ENCODE data around the gene GPT2.
A peak's percentile ranks its signal among the peaks of the same experiment; 100 is the strongest.

Gene GPT2, protein sequence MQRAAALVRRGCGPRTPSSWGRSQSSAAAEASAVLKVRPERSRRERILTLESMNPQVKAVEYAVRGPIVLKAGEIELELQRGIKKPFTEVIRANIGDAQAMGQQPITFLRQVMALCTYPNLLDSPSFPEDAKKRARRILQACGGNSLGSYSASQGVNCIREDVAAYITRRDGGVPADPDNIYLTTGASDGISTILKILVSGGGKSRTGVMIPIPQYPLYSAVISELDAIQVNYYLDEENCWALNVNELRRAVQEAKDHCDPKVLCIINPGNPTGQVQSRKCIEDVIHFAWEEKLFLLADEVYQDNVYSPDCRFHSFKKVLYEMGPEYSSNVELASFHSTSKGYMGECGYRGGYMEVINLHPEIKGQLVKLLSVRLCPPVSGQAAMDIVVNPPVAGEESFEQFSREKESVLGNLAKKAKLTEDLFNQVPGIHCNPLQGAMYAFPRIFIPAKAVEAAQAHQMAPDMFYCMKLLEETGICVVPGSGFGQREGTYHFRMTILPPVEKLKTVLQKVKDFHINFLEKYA

DNA sequence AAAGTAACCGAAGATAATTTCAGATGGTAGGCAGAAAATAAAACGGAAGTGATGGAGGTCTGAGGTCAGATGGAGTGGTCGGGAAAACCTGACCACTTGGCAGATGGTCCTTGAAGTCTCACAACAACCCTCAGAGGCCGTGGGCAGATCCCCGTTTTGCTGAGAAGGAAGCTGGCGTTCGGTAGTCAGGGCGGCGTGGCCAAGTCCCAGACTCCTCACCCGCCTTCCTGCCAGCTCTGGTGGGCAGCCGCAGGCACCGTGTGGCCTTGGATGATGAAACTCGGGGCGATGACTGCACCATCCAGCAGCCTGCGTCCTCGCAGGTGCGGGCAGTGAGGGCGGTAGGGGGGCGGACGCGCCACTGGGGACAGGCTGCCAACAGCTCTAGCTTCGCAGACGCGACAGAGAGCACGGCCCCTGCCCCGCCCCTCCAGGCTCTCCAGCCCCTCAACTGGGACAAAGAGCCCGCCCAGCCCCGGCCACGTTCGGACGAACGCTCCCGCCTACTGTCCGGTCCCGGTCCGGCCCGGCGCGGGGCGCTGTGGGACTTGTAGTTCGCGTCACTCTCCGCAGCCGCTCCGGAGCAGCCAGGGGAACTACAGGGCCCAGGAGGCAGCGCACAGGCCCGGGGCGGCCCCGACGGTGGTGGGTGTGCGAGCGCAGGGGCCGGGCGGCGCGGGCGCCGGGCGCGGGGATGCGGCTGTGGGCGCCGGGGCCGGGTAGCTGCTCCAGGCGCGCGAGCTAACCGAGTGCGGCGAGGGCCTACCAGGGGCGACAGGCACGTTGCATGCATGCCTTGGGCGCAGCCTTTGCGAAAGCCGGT is at the start of gene GPT2:
GPT2 (plus strand) TSS at position 673 of the 823 bp plus-strand sequence. CDS start 354 bp downstream, outside the sequence.
- DNase-seq: peak; percentile 96

DNA sequence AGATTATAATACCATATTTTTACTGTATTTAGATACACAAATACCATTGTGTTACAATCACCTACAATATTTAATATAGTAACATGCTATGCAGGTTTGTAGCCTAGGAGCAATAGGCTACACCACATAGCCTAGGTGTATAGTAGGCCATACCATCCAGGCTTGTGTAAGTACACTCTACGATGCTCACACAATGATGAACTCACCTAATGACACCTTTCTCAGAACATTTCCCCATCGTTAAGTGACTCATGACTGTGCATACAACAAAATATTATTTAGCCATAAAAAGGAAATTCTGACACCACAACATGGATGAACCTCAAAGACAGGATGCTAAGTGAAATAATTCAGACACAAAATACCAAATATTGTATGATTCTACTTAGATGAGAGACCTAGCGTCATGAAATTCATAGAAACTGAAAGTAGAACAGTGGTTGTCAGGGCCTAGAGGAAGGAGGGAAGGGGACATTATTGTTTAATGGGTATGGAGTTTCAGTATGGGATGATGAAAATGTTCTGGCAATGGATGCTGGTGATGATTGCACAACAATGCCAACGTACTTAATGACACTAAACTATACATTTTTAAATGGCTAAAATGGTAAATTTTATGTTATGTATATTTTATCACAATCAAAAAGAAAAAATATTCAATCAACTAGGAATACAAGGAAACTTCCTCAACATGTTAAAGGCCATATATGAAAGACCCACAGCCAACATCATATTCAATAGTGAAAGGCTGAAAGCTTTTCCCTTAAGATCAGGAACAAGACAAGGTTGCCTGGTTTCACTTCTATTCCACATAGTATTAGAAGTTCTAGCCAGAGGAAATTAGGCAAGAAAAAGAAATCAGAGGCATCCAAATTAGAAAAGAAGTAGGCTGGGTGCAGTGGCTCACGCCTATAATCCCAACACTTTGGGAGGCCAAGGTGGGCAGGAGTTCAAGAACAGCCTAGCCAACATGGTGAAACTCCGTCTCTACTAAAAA is 47.3 kb upstream of the GPT2 start:
- no peak for DNase-seq

DNA sequence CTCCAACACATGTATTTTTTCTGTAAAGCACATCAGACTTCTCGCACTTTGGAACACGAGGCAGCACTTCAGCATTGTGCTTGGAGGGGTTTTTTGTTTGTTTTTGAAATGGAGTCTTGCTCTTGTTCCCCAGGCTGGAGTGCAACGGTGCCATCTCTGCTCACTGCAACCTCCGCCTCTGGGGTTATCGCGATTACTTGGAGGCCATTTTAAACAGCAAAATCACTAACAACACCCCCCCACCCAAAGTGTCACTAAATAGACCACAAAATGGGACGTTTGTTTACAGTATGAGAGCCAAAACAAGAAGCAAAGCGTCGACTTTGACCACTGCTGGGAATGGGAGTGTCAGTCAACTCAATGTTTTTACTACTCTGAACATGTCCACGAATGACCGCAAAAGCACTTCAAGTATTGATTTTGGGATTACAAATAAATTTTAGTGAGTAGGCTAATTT is 44.1 kb upstream of the GPT2 start:
- DNase-seq: no peak

DNA sequence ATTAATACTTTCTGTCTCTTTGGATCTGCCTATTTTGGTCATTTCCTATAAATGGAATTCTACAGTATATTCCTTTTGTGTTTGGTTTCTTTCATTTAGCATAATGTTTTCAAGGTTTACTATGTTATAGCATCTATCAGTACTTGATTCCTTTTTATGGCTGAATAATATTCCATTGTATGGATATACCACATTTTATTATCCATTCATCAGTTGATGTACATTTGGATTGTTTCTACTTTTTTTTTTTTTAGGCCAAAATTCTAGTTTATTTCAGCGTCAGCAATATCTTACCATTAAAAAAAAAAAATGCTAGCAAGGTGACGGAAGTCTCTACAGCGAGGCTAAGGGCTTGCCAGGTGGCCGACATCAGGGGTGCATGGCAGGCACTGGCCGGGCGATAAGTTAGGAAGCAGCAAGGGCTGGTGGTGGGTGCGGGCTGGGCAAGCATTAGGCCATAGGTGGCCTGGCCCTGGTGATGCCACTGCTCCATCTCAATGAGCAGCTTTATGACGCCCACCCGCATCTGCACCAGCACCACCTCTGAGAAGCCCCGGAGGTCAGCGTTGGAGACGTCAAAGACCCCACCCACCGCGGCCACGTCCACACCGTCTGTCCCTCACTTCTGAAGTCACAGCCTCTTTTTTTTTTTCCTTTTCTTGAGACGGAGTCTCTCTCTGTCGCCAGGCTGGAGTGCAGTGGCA is 41.8 kb upstream of the GPT2 start:
- no peak for DNase-seq

DNA sequence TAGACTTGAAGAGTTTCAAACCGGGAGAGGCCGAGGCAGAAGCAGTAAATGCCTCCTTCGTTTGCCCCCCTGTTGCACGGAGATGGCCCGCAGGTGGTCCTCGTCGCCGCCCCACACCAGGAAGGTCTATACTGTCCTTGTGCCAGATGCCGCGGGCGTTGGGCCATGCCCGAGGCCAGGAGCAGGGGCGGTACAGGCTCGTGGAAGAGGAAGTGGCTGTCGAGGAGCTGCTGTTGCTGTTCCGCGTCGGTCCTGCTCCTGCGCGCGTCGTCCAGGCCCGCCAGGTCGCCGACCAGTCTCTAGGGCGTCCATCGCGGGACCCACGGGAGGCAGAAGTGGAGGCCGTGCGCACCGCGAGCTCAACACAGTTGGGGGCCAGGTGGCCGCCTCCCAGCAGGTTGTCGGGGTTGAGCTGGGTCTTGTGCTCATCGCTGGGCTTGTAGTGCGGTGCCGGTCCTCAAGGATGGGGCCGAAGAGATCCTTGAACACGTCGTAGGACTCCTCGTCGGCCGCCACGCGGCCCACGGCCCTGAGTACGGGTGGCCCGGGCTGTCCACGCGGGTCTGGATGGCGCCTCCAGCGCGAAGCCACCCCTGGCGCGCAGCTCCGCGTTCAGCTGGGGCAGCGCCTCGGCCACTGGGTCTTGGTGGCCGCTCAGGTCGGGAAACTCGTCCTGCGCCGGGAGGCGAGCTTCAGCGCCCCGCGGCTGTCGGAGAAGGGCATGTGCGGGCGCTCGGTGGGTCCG is 40.1 kb upstream of the GPT2 start:
- DNase-seq: no peak

DNA sequence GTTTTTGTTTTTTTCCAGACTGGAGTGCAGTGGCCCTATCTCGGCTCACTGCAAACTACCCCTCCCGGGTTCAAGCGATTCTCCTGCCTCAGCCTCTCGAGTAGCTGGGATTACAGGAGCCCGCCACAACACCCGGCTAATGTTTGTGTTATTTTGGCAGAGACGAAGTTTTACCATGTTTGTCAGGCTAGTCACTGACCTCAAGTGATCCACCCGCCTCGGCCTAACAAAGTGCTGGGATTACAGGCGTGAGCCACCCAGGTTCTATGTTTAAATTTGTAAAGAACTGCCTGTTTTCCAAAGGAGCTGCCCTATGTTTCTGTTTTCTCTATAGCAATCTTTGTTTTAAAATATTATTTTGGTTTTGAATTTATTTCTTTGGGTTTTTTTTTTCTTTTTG is 39.4 kb upstream of the GPT2 start:
- DNase-seq: no peak

DNA sequence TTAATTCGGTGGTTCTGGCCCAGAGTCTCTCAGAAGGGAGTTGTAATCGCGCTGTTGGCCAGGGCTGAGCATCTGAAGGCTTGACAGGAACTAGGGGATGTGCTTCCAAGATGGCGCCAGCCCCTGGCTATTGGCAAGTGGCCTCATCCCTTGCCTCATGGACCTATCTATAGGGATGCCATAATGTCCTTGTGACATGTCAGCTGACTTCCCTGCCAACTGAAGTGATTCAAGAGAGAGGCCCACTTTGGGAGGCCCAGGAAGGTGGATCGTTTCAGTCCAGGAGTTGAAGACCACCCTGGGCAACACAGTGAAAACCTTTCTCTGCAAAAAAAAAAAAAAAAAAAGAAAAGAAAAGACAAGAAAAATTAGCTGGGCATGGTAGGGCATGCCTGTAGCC is 38.2 kb upstream of the GPT2 start:
- DNase-seq: no peak

DNA sequence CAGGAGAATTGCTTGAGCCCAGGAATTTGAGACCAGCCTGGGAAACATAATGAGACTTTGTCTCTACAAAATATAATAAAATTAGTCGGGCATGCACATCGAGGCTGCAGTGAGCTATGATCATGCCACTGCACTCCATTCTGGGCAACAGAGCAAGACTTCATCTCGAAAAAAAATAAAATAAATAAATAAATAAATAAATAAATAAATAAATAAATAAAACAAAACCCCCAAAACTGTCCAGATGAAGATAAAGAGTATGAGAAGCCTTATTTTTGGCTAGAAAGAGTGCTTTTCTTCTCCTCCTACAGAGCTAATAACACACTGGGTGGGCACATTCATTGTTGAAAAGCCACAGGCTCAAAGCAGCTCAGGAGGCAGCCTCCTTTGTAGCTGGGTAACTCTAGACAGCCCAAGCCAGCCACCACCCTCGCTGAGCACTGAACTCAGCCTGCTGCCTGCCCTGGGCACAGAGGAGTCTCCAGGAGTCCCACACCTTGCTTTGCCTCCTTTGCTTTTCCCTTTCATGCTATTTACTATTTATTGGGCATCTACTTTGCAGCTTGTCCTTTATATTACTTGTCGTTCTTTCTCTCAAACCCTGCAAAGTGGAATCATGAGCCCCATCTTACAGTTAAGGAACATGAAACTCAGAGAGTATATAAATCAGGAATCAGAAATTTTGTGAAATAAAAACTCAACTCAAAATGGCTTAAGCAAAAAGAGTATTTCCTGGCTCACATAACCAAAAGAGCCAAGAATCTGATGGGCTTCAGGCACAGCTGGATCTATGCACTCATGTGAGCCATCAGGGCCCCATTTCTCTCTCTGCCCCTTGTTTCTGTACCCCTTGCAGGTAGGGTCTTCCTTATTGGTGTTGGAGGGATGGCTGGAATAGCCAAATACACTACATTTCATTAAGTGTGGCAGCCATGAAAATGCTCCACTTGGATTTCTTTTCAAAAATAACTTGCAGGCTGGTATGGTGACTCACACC is 35.1 kb upstream of the GPT2 start:
- no peak for DNase-seq

DNA sequence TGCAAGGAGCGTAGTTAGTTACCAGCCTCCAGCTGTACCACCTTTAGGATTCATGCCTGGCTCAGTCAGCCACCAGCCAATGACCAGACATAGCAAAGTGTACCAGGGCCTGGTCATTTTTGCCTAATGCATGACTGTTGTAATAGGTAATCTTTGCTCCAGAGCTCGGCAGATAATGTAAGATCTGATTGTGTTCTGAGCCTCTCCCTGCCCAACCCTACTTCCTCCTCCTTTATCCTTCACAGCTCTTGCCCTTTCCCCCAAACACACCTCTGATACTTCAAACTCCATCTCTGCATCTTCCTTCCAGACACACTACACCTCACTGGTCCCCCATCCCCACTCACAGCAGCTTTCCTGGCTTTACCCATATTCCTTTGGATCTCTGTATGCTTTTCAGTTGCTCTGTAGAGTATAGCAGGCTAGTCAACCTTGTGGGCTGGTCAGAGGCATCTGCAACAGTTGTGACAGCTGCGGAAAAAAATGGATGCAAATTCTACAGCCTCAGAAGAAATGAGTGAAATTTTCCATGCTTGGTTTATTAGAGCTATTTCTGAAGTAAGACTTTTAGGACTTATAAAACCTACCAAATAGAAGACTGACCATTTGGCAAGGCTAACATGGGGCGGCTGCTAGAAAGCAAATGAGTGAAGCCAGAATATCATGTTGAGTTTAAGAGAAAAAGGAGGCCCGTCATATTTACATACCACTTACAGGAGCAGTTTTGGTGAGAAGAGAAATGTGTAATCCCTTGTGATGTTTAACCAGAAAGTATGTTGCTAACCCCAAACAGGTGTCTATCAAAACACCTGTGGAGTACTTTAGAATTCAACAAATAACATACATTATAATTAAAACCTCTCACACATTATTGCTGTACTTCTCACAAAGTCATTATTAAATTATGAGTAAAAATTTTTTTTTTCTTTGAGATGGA is 33.3 kb upstream of the GPT2 start:
- no peak for DNase-seq

DNA sequence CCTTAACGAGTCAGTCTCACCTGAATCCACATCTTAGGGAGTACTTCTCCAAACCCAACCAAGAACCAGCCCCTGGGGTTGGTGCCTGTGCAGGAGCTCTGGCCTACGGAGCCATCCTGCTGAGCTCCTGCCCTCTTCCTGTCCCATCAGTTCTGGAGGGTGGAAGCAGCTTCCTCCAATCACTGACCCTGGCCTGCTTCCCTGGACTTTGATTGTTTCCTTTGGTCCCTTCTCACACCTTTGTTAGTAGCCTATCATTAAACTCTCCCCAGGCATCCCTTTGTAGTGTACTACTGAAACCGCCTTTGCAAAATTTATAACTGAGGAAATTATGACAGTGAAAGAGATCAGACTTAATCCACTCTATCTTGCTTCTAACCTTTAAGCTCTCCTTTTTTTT is 32.0 kb upstream of the GPT2 start:
- DNase-seq: no peak

DNA sequence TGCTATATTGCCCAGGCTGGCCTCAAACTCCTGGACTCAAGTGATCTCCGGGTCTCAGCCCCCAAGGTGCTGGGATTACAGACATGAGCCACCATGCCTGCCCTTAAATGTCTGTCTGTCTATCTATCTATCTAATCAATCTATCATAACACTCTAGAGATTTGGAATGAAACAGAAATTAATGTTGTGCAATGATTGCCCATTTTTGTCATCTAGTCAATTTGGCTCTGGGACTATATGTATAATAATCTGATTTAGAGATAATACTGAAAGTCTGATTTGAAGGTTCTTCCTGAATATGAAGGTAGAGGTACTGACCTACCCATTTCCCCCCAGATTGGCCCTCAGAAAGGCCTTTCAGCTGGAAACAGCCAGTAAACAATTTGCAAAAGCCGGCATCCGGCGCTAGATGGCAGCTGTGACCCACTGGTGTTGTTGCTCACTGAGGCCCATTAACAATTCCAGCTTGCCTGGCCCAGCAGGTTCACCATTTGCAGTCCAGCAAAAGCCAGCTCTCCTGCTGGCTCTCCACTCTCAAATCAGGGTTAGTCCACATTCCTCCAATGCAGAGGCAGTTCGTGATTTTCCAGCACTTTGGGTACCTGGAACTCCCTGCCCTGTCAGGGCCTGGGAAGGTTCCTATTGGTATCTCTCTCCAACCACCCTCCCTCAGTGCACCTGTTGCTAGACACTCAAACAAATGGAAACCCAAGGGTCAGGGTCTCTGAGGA is 30.3 kb upstream of the GPT2 start:
- peak; percentile 84 for DNase-seq

DNA sequence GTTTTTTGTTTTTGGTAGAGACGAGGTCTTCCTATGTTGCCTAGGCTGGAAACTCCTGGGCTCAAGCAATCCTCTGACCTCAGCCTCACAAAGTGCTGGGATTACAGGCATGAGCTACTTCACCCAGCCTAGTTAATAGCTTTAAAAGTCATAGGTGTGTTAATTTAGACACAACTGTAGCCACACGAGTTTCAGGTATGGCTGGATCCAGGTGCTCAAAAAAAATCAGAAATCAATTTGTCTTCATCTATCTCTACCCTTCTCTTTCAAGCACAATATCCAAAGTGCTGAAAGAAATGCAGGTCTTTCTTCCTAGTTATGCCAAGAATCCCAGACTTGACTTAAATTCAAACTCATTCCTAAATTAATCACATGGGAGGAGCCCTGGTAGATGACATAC is 29.3 kb upstream of the GPT2 start:
- no peak for DNase-seq

DNA sequence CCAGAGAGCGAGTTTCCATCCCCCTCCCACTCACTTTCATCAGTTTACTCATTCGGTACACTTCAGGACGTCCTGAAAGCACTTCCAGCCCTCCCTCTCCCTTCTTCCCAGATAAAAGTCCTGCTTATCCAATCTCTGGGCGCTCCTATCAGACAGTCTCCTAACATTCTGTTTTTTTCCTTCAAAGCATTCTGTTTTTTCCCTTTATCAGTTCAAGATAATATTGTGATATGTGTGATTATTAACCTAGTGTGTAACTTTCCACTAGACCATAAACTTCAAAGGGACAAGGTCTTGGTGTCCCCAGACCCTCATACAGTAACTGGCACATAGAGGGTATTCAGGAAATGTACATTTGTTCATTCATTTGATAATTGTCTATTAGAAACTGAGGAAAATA is 28.8 kb upstream of the GPT2 start:
- no peak for DNase-seq

DNA sequence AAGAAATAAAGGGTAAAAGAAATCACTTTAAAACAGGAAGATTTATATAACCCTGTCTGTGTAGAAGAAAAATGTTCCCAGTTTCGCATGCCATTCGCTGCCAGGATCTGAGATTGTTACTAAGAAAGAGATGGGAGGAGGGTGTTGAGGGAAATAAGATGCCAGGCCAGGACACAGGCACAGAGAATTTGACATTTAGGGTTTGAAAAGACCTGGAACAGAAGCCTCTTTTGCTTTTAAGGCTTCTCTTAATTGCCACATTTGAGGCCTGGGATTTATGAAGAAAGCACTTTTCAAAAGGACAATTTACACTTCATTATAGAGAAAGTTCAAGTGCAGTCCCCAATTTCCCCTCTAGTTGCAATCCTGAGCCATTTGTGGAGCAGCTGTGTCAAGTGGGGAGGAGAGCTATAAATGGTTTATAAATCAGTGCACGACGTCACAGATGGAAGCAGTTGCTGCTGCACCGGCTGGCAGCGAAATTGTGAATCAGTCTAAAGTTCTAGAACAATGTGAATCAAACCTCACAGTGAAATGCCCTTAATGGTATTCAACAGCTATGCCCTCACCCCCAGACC is 26.7 kb upstream of the GPT2 start:
- DNase-seq: peak; percentile 42

DNA sequence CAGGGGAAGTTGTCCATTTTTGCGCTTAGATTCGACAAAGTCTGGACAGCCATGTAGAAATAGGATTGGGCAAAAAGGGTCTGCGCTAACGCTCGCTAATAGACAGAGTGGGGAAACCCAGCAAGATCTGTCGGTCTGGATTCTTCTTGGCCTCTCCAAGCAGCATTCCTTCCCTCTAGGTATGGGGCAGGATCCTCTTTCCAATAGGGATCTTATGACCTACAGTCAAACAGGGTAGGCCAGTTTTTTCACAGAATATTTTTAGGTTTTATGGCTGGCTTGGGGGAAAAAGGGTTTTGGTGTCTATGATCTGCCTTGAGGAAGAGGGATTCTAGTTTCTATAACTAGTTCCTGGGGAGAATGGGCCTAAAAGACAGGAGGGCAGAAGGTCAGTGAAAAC is 26.0 kb upstream of the GPT2 start:
- no peak for DNase-seq

DNA sequence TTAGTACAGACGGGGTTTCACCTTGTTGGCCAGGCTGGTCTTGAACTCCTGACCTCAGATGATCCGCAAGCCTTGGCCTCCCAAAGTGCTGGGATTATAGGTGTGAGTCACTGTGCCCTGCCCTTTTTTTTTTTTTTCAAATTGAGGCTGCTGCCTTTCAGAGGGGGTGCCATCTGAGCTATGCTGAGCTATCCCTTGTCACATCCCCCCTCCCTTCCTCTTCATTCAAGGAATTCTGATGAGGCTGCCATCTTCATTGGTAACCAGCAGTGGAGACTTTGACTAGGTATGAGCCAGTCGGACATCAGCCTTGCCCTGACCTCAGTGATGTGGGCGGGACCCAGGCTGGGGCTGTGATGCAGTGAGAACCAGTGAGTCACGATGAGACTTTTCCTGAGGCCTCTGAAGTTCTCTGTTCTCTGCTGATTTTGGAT is 24.4 kb upstream of the GPT2 start:
- DNase-seq: no peak

All from retina (tissue), 1 donor.